ENCODE measurements around the gene DOCK11. TPM values are rescaled to one million over a fixed set of nuclear protein-coding genes. Genes with fewer than 3 reads are reported as not detected.

The DOCK11 gene
- total RNA-seq, 1 experiment from 2014 or later, result 13.1 TPM

DNA sequence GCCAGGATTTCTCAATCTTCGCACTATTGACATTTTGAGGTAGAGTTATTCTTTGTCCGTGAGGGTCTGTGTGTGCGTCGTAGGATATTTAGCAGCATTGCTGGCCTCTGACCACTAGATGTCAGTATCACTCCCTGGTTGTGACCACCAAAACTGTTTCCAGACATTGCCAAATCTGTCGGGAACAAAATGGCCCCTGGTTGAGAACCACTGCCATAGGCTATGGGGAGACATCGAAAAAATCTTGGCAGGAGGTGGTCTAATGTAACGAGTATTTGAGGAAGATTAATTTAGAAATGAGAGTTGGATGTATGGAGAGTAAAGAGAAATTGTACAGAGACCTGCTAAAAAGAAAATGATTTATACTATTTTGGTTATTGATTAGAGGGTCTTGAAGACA lies 108.4 kb downstream of the DOCK11 start:
- H3K27ac Mint-ChIP-seq, result no peak overlapping the region
- TF ChIP-seq, protein P1, sequence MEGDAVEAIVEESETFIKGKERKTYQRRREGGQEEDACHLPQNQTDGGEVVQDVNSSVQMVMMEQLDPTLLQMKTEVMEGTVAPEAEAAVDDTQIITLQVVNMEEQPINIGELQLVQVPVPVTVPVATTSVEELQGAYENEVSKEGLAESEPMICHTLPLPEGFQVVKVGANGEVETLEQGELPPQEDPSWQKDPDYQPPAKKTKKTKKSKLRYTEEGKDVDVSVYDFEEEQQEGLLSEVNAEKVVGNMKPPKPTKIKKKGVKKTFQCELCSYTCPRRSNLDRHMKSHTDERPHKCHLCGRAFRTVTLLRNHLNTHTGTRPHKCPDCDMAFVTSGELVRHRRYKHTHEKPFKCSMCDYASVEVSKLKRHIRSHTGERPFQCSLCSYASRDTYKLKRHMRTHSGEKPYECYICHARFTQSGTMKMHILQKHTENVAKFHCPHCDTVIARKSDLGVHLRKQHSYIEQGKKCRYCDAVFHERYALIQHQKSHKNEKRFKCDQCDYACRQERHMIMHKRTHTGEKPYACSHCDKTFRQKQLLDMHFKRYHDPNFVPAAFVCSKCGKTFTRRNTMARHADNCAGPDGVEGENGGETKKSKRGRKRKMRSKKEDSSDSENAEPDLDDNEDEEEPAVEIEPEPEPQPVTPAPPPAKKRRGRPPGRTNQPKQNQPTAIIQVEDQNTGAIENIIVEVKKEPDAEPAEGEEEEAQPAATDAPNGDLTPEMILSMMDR (IDR thresholded peaks at IDR 0.05), result peak; percentile 27; the same call in 1 of the 2 replicates
- TF ChIP-seq, protein P2, sequence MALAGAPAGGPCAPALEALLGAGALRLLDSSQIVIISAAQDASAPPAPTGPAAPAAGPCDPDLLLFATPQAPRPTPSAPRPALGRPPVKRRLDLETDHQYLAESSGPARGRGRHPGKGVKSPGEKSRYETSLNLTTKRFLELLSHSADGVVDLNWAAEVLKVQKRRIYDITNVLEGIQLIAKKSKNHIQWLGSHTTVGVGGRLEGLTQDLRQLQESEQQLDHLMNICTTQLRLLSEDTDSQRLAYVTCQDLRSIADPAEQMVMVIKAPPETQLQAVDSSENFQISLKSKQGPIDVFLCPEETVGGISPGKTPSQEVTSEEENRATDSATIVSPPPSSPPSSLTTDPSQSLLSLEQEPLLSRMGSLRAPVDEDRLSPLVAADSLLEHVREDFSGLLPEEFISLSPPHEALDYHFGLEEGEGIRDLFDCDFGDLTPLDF (CRISPR knock-in tag; IDR thresholded peaks at IDR 0.05), result no peak
- CTCF ChIA-PET, result no interaction called here
- ATAC-seq (peak; percentile 77), DNase-seq (ENCODE audit: low spot score) (peak; percentile 41)
- POLR2A ChIA-PET, result no interaction called here
- no peaks in the 10 kb centered on the region for H3K27me3 Mint-ChIP-seq (ENCODE audit: low read depth)
- peaks cover 8% of the 10 kb centered on the region; the same call in 1 of the 2 replicates for H3K36me3 Mint-ChIP-seq
- H3K4me3 Mint-ChIP-seq, result no peak overlapping the region
- H3K4me1 Mint-ChIP-seq, result peaks cover 3% of the 10 kb centered on the region; the same call in 1 of the 2 replicates
- no peaks in the 10 kb centered on the region for H3K9me3 Mint-ChIP-seq

DNA sequence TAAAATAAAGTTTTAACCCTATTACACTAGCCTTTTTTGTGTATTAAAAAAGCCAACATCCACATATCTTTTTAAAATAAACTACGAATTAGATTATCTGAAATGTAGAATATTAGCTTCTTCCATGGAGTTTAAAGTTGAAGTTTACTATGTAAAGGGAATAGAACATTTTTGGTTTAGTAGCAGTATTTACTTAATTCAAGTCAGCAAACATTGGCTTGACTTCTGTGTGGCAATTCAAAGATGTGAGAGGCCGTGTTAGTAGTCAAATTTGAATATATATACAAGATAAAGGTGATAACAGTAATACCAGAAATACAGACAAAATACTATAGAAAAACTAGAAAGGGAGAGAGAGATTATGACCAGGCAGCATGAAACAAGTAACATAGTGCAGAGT lies 116.7 kb downstream of the DOCK11 start:
- H3K27ac Mint-ChIP-seq, result no peak overlapping the region
- H3K27me3 Mint-ChIP-seq (ENCODE audit: low read depth), result no peaks in the 10 kb centered on the region
- TF ChIP-seq SP1 (CRISPR knock-in tag; conservative IDR thresholded peaks at IDR 0.05), result no peak
- TF ChIP-seq, protein P3, sequence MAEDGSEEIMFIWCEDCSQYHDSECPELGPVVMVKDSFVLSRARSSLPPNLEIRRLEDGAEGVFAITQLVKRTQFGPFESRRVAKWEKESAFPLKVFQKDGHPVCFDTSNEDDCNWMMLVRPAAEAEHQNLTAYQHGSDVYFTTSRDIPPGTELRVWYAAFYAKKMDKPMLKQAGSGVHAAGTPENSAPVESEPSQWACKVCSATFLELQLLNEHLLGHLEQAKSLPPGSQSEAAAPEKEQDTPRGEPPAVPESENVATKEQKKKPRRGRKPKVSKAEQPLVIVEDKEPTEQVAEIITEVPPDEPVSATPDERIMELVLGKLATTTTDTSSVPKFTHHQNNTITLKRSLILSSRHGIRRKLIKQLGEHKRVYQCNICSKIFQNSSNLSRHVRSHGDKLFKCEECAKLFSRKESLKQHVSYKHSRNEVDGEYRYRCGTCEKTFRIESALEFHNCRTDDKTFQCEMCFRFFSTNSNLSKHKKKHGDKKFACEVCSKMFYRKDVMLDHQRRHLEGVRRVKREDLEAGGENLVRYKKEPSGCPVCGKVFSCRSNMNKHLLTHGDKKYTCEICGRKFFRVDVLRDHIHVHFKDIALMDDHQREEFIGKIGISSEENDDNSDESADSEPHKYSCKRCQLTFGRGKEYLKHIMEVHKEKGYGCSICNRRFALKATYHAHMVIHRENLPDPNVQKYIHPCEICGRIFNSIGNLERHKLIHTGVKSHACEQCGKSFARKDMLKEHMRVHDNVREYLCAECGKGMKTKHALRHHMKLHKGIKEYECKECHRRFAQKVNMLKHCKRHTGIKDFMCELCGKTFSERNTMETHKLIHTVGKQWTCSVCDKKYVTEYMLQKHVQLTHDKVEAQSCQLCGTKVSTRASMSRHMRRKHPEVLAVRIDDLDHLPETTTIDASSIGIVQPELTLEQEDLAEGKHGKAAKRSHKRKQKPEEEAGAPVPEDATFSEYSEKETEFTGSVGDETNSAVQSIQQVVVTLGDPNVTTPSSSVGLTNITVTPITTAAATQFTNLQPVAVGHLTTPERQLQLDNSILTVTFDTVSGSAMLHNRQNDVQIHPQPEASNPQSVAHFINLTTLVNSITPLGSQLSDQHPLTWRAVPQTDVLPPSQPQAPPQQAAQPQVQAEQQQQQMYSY (CRISPR knock-in tag; IDR thresholded peaks at IDR 0.05), result no peak
- TF ChIP-seq, protein P4, sequence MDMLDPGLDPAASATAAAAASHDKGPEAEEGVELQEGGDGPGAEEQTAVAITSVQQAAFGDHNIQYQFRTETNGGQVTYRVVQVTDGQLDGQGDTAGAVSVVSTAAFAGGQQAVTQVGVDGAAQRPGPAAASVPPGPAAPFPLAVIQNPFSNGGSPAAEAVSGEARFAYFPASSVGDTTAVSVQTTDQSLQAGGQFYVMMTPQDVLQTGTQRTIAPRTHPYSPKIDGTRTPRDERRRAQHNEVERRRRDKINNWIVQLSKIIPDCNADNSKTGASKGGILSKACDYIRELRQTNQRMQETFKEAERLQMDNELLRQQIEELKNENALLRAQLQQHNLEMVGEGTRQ (CRISPR knock-in tag; IDR thresholded peaks at IDR 0.05), result no peak
- TF ChIP-seq, protein P5, sequence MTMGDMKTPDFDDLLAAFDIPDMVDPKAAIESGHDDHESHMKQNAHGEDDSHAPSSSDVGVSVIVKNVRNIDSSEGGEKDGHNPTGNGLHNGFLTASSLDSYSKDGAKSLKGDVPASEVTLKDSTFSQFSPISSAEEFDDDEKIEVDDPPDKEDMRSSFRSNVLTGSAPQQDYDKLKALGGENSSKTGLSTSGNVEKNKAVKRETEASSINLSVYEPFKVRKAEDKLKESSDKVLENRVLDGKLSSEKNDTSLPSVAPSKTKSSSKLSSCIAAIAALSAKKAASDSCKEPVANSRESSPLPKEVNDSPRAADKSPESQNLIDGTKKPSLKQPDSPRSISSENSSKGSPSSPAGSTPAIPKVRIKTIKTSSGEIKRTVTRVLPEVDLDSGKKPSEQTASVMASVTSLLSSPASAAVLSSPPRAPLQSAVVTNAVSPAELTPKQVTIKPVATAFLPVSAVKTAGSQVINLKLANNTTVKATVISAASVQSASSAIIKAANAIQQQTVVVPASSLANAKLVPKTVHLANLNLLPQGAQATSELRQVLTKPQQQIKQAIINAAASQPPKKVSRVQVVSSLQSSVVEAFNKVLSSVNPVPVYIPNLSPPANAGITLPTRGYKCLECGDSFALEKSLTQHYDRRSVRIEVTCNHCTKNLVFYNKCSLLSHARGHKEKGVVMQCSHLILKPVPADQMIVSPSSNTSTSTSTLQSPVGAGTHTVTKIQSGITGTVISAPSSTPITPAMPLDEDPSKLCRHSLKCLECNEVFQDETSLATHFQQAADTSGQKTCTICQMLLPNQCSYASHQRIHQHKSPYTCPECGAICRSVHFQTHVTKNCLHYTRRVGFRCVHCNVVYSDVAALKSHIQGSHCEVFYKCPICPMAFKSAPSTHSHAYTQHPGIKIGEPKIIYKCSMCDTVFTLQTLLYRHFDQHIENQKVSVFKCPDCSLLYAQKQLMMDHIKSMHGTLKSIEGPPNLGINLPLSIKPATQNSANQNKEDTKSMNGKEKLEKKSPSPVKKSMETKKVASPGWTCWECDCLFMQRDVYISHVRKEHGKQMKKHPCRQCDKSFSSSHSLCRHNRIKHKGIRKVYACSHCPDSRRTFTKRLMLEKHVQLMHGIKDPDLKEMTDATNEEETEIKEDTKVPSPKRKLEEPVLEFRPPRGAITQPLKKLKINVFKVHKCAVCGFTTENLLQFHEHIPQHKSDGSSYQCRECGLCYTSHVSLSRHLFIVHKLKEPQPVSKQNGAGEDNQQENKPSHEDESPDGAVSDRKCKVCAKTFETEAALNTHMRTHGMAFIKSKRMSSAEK (CRISPR knock-in tag; IDR thresholded peaks at IDR 0.05; ENCODE audit: borderline replicate concordance), result no peak
- no peak for TF ChIP-seq TP53 (CRISPR knock-in tag; IDR thresholded peaks at IDR 0.05)
- no peaks in the 10 kb centered on the region for H3K9me3 Mint-ChIP-seq
- H3K4me1 Mint-ChIP-seq, result peaks cover 12% of the 10 kb centered on the region
- peaks cover 10% of the 10 kb centered on the region; the same call in 1 of the 2 replicates for H3K36me3 Mint-ChIP-seq
- no peak for ATAC-seq
- ChIA-PET CTCF (no interaction called here), POLR2A (no interaction called here)
- no peak for DNase-seq (ENCODE audit: low spot score)
- no peak overlapping the region for H3K4me3 Mint-ChIP-seq

DNA sequence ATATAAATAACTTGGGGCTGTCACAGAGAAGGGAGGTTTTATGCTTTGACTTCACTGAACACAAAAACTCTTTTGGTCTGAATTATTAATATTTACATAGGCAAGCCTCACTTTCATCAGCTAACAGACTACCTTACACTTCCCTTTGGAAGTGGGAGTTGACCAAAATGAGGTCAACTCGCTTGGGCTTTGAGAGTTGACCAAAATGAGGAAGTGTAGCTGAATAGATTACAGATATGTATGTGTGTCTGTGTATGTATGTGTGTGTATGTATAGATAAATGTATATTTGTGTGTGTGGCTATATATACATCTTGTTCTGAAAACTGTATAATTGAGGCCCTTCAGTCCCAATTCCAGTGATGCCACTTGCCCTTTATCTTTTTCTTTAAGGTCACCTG lies 118.5 kb downstream of the DOCK11 start:
- ChIA-PET CTCF (interaction anchor here (0.6 to 1.8 kb wide), 2 partner anchors 11 to 12 kb away, joined by 4 to 7 read pairs; no protein-coding TSS in a partner anchor), POLR2A (no interaction called here)
- H3K36me3 Mint-ChIP-seq, result 0 out of 2 replicates have a peak, but pooled peaks cover 3% of the 10 kb centered on the region
- DNase-seq (ENCODE audit: low spot score) (no peak), ATAC-seq (no peak)
- no peak overlapping the region for H3K4me3 Mint-ChIP-seq
- no peaks in the 10 kb centered on the region for H3K27me3 Mint-ChIP-seq (ENCODE audit: low read depth)
- H3K4me1 Mint-ChIP-seq, result peaks cover 12% of the 10 kb centered on the region
- no peaks in the 10 kb centered on the region for H3K9me3 Mint-ChIP-seq
- no peak overlapping the region for H3K27ac Mint-ChIP-seq
- no peak for TF ChIP-seq TEAD4 (CRISPR knock-in tag; IDR thresholded peaks at IDR 0.05)
- TF ChIP-seq ZNF423 (CRISPR knock-in tag; IDR thresholded peaks at IDR 0.05), result no peak
- TF ChIP-seq, protein P6, sequence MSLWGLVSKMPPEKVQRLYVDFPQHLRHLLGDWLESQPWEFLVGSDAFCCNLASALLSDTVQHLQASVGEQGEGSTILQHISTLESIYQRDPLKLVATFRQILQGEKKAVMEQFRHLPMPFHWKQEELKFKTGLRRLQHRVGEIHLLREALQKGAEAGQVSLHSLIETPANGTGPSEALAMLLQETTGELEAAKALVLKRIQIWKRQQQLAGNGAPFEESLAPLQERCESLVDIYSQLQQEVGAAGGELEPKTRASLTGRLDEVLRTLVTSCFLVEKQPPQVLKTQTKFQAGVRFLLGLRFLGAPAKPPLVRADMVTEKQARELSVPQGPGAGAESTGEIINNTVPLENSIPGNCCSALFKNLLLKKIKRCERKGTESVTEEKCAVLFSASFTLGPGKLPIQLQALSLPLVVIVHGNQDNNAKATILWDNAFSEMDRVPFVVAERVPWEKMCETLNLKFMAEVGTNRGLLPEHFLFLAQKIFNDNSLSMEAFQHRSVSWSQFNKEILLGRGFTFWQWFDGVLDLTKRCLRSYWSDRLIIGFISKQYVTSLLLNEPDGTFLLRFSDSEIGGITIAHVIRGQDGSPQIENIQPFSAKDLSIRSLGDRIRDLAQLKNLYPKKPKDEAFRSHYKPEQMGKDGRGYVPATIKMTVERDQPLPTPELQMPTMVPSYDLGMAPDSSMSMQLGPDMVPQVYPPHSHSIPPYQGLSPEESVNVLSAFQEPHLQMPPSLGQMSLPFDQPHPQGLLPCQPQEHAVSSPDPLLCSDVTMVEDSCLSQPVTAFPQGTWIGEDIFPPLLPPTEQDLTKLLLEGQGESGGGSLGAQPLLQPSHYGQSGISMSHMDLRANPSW (CRISPR knock-in tag; conservative IDR thresholded peaks at IDR 0.05; ENCODE audit: low read depth), result no peak
- TF ChIP-seq, protein P5 (CRISPR knock-in tag; IDR thresholded peaks at IDR 0.05; ENCODE audit: borderline replicate concordance), result no peak
- TF ChIP-seq NR3C1 (CRISPR knock-in tag; conservative IDR thresholded peaks at IDR 0.05; ENCODE audit: low read depth), result no peak
